HEK293T (cell line): Measurements from ENCODE around the gene EPS8L3.

Experiments
- CTCF ChIA-PET: fragments of 350-600 bp; formaldehyde crosslinking; extraction: SDS; loops from one replicate; lab custom pipeline; 2021; ENCODE audit warnings: antibody characterized with exemption, inconsistent platforms; lab: Yijun Ruan, JAX
- POLR2A ChIA-PET: fragments of 350-600 bp; formaldehyde crosslinking; extraction: SDS; loops from one replicate; lab custom pipeline; 2020; ENCODE audit warnings: antibody characterized with exemption, inconsistent platforms; lab: Yijun Ruan, JAX
- DNase-seq: peaks from one replicate; pipeline ENCODE4 v3.0.0; 2012; ENCODE audit warnings: mixed read lengths; ENCODE audit errors: extremely low spot score
- ARNT ChIP-seq: fragments of 450-650 bp; IDR thresholded peaks from 2 replicates; pipeline ENCODE4 v1.6.1; 2017; ENCODE audit warnings: mild to moderate bottlenecking
- BHLHE40 ChIP-seq: fragments of 450-650 bp; IDR thresholded peaks from 2 replicates; pipeline ENCODE4 v1.6.1; 2016; ENCODE audit warnings: mild to moderate bottlenecking, moderate library complexity, borderline replicate concordance
- CTBP1 ChIP-seq: fragments of 450-650 bp; IDR thresholded peaks from 2 replicates; pipeline ENCODE4 v1.6.1; 2016; ENCODE audit warnings: borderline replicate concordance
- ELF4 ChIP-seq: fragments of 450-650 bp; IDR thresholded peaks from 2 replicates; pipeline ENCODE4 v1.6.1; 2017; ENCODE audit warnings: antibody characterized with exemption
- FOXA1 ChIP-seq: fragments of 450-650 bp; IDR thresholded peaks from 2 replicates; pipeline ENCODE4 v1.6.1; 2016; ENCODE audit warnings: mild to moderate bottlenecking
- FOXK2 ChIP-seq: fragments of 450-650 bp; IDR thresholded peaks from 2 replicates; pipeline ENCODE4 v1.6.1; 2016; ENCODE audit warnings: mild to moderate bottlenecking
- FOXM1 ChIP-seq: fragments of 450-650 bp; IDR thresholded peaks from 2 replicates; pipeline ENCODE4 v1.6.1; 2017; ENCODE audit warnings: mild to moderate bottlenecking, borderline replicate concordance
- HDGF ChIP-seq: fragments of 450-650 bp; IDR thresholded peaks from 2 replicates; pipeline ENCODE4 v1.6.1; 2017; ENCODE audit warnings: antibody characterized with exemption, borderline replicate concordance
- L3MBTL2 ChIP-seq: fragments of 450-650 bp; conservative IDR thresholded peaks from 2 replicates; pipeline ENCODE4 v1.6.1; 2016; ENCODE audit warnings: mild to moderate bottlenecking
- LEF1 ChIP-seq: fragments of 450-650 bp; IDR thresholded peaks from 2 replicates; pipeline ENCODE4 v1.6.1; 2017; ENCODE audit warnings: mild to moderate bottlenecking, borderline replicate concordance
- NFRKB ChIP-seq: fragments of 450-650 bp; IDR thresholded peaks from 2 replicates; pipeline ENCODE4 v1.6.1; 2016; ENCODE audit warnings: mild to moderate bottlenecking, moderate library complexity
- SP1 ChIP-seq: fragments of 450-650 bp; IDR thresholded peaks from 2 replicates; pipeline ENCODE4 v1.6.1; 2017
- SUZ12 ChIP-seq: fragments of 450-650 bp; IDR thresholded peaks from 2 replicates; pipeline ENCODE4 v1.6.1; 2016; ENCODE audit warnings: mild to moderate bottlenecking
- TARDBP ChIP-seq: fragments of 450-650 bp; IDR thresholded peaks from 2 replicates; pipeline ENCODE4 v1.6.1; 2016
- ZNF384 ChIP-seq: fragments of 450-650 bp; IDR thresholded peaks from 2 replicates; pipeline ENCODE4 v1.6.1; 2016
- TF ChIP-seq, protein P1 (sequence below): fragments of 450-650 bp; IDR thresholded peaks from 2 replicates; pipeline ENCODE4 v1.6.1; 2016

EPS8L3 gene, protein sequence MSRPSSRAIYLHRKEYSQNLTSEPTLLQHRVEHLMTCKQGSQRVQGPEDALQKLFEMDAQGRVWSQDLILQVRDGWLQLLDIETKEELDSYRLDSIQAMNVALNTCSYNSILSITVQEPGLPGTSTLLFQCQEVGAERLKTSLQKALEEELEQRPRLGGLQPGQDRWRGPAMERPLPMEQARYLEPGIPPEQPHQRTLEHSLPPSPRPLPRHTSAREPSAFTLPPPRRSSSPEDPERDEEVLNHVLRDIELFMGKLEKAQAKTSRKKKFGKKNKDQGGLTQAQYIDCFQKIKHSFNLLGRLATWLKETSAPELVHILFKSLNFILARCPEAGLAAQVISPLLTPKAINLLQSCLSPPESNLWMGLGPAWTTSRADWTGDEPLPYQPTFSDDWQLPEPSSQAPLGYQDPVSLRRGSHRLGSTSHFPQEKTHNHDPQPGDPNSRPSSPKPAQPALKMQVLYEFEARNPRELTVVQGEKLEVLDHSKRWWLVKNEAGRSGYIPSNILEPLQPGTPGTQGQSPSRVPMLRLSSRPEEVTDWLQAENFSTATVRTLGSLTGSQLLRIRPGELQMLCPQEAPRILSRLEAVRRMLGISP

DNA sequence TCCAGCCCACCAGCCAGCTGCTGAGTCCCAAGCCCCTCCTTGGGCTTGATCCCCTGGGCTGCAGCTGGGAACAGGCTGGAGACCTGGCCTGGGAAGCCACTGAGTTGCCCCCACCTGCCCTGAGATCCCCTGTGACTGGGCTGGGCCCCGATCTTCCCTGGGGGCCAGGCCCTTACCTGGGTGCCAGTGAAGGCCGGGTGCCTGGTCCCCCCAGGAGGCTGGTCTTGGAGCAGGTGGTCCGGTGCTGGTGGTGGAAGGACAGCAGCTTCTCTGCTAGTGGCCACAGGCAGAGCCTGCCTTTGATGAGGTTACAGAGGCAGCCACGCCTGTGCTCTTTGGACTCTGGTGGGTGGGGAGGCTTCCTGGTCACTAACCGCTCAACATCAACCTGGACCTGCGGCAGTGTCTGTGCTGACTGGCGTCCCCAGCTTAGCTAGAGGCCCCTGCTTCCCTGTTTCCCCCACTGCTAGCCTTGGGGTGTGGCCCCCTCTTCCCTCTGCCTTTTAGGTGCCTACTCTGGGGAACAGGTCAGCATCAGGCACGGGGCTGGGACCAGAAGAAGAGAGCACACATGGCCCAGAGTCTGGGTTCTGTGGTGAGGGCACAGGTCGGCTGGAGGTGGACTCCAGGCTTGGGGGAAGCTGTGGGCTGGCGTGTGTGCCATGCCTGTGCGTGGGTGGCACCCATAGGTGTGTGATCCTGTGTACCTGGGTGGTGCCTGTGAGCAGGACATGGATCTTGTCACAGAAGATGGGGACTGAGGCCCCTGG is at the start of gene EPS8L3:
Gene EPS8L3 (minus strand): TSS at position 278 of the 770 bp plus-strand sequence. CDS start 2,174 bp downstream, outside the sequence.
- no peak for DNase-seq
- ChIA-PET CTCF (no interaction called here), POLR2A (interaction anchor here (1.3 kb wide), 1 partner anchor 221 kb away, joined by 3 read pairs; the partner anchor contains the start of gene AHCYL1)
- TF ChIP-seq SUZ12 = no peak
- no peak for TF ChIP-seq HDGF
- TF ChIP-seq ARNT = no peak
- TF ChIP-seq ELF4 = no peak
- TF ChIP-seq FOXM1 = no peak
- no peak for TF ChIP-seq ZNF384
- TF ChIP-seq, protein P1, sequence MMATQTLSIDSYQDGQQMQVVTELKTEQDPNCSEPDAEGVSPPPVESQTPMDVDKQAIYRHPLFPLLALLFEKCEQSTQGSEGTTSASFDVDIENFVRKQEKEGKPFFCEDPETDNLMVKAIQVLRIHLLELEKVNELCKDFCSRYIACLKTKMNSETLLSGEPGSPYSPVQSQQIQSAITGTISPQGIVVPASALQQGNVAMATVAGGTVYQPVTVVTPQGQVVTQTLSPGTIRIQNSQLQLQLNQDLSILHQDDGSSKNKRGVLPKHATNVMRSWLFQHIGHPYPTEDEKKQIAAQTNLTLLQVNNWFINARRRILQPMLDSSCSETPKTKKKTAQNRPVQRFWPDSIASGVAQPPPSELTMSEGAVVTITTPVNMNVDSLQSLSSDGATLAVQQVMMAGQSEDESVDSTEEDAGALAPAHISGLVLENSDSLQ = no peak
- TF ChIP-seq FOXA1 = no peak
- TF ChIP-seq SP1 = no peak
- no peak for TF ChIP-seq FOXK2
- TF ChIP-seq LEF1 = no peak
- TF ChIP-seq TARDBP = no peak

DNA sequence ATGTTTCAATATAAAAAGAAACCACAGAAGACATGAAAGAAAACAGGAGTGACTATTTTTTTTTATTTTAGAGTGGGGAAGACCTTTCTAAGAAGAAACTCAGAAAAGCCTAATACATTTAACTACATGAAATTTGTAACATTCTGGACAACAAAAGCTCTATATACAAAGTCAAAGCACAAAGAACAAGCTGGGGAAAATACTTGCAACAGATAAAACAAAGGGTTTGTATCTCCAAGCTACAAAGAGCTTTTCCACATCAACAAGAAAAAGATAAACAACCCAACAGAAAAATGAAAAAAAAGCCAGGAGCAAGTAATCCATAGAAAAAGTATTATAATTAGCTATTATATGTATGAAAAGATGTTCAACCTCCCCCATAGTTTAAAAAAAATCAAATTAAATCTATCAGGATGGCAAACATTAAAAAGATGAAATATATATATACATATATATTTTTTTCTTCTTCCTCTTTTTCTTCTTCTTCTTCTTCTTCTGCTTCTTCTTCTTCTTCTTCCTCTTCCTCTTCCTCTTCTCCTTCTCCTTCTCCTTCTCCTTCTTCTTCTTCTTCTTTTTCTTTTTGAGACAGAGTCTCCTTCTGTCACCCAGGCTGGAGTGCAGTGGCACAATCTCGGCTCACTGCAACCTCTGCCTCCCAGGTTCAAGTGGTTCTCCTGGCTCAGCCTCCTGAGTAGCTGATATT is 49.1 kb upstream of the EPS8L3 start:
- POLR2A ChIA-PET = no interaction called here
- TF ChIP-seq L3MBTL2 (no peak), FOXK2 (no peak), SP1 (no peak), LEF1 (no peak), ELF4 (no peak), BHLHE40 (no peak), TARDBP (no peak), HDGF (no peak), SUZ12 (no peak), ZNF384 (no peak), CTBP1 (no peak)
- TF ChIP-seq, protein P1 = no peak
- CTCF ChIA-PET = no interaction called here
- DNase-seq = no peak

DNA sequence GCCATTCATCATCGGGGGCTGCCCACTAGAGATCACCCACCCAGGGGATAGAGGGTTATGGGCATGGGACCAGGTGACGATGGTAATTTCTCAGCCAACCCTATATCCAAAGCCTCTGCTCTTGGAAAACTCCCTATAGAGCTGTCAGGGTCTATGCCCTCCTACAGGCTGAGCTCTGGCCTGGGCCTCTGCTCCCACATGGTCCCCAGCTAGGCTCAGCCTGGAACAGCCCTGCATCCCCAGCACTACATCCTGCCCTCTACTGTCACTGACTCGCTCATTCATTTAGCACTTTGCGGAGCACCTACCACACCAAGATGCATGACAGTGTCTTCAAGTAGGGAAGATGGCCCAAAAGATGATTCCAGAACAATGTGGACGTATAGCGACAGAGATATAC is 45.0 kb upstream of the EPS8L3 start:
- no peak for TF ChIP-seq L3MBTL2
- TF ChIP-seq SP1 = no peak
- TF ChIP-seq ELF4 = no peak
- no peak for TF ChIP-seq CTBP1
- no peak for TF ChIP-seq SUZ12
- no peak for TF ChIP-seq LEF1
- TF ChIP-seq HDGF = no peak
- TF ChIP-seq, protein P1 = no peak
- TF ChIP-seq NFRKB = no peak
- TF ChIP-seq FOXA1 = no peak
- TF ChIP-seq TARDBP = no peak
- no peak for TF ChIP-seq BHLHE40
- TF ChIP-seq FOXK2 = no peak
- TF ChIP-seq FOXM1 = no peak
- no peak for TF ChIP-seq ZNF384
- TF ChIP-seq ARNT = no peak
- ChIA-PET POLR2A (no interaction called here), CTCF (no interaction called here)
- no peak for DNase-seq

DNA sequence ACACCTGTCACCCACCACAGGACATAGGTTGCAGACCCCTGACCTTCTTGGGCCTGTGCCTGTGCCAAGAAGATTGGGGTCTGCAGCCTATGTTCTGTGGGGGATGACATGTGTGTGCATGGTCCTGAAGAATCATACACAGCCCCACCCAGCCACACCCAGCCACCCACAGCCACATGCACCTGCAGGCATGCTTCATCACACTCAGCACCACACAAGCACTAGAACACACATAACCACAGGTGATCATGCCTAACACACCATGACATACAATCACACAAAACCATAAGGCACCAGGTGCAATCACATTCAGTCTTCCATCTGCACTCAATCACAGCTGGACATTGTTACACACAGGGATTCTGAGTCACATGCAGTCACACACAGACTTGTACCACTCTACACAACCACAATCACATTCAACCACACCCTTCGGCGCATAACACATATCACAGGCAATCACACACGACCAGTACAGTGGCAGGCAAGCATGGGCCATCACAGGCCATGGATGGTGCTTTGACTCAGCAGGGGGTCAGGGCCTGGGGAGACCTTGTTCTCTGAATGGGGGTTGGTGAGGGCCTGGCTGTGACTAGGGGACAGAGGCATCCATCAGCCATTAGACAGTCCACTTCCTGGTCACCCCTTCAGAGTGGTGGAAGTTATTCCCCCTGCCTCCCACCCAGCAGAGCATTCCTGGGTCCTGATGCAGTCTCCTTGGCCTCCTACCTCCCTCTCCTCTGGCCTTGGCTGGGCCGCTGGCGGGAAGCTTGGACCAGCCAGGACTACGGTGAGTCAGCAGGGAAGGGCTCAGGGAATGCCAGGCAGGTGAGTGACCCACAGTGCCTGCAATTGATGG is 44.3 kb upstream of the EPS8L3 start:
- POLR2A ChIA-PET = no interaction called here
- DNase-seq = no peak
- TF ChIP-seq HDGF (no peak), BHLHE40 (no peak), L3MBTL2 (no peak), TARDBP (no peak), NFRKB (no peak), FOXA1 (no peak), ARNT (no peak), FOXK2 (no peak), SP1 (no peak), LEF1 (no peak), CTBP1 (no peak), ELF4 (no peak)
- TF ChIP-seq, protein P1 = no peak
- CTCF ChIA-PET = interaction anchor here (0.7 kb wide), 1 partner anchor 321 kb away, joined by 3 read pairs; no protein-coding TSS in a partner anchor
